ENCODE results near the gene SMYD3.
"Not testable (repeated sequence)": the region's sequence is repeated elsewhere in the genome, so short reads cannot be mapped to it uniquely, and the experiment has no call there.

SMYD3 gene

DNA sequence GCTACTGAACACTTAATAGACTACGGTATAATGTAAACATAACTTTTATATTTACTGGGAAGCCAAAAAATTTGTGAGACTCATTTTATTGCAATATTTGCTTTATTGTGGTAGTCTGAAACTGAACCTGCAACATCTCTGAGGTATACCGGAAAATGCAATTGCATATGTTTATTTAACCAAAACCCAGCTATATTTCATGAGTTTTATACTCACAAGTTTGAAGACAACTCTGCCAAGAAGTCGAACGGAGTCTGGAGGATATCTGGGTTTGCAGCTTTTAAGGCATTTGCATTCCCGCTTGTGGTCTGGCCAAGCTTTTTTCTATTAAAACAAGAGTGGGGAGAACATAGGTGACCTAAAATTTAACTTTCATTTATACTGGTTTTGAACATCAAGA, 171.9 kb downstream of the SMYD3 start:
- Histone ChIP-seq H3K27me3 (ENCODE audit: insufficient read depth, low read length, poor library complexity) (no peaks in the 10 kb centered on the region), H3K9ac (ENCODE audit: low read depth, low read length) (no peak overlapping the region), H3K27ac (ENCODE audit: low read length) (no peak overlapping the region), H3K4me3 (ENCODE audit: low read depth in 1 of 2, low read length in 2 of 2) (no peak overlapping the region), H4K20me1 (ENCODE audit: insufficient read depth, low read length) (no peaks in the 10 kb centered on the region), H3K9me3 (ENCODE audit: insufficient read depth, low read length, severe bottlenecking) (no peaks in the 10 kb centered on the region), H3K4me2 (ENCODE audit: insufficient read depth, low read length) (no peak overlapping the region), H3K79me2 (ENCODE audit: insufficient read depth, low read length) (no peaks in the 10 kb centered on the region), H2AFZ (ENCODE audit: low read depth, low read length) (no peak overlapping the region), H3K36me3 (ENCODE audit: insufficient read depth, low read length) (peaks cover 6% of the 10 kb centered on the region; the same call in 1 of the 2 replicates), H3K4me1 (ENCODE audit: insufficient read depth, low read length) (no peaks in the 10 kb centered on the region)
- TF ChIP-seq, protein P1, sequence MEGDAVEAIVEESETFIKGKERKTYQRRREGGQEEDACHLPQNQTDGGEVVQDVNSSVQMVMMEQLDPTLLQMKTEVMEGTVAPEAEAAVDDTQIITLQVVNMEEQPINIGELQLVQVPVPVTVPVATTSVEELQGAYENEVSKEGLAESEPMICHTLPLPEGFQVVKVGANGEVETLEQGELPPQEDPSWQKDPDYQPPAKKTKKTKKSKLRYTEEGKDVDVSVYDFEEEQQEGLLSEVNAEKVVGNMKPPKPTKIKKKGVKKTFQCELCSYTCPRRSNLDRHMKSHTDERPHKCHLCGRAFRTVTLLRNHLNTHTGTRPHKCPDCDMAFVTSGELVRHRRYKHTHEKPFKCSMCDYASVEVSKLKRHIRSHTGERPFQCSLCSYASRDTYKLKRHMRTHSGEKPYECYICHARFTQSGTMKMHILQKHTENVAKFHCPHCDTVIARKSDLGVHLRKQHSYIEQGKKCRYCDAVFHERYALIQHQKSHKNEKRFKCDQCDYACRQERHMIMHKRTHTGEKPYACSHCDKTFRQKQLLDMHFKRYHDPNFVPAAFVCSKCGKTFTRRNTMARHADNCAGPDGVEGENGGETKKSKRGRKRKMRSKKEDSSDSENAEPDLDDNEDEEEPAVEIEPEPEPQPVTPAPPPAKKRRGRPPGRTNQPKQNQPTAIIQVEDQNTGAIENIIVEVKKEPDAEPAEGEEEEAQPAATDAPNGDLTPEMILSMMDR (IDR thresholded peaks at IDR 0.05; ENCODE audit: borderline replicate concordance, extremely low read depth, low read length, poor library complexity, severe bottlenecking), result no peak
- no peak for TF ChIP-seq EZH2 (IDR thresholded peaks at IDR 0.05; ENCODE audit: borderline replicate concordance, low read depth, low read length, severe bottlenecking)
- DNase-seq (no peak), ATAC-seq (ENCODE audit: insufficient read depth, low read depth) (no peak)

DNA sequence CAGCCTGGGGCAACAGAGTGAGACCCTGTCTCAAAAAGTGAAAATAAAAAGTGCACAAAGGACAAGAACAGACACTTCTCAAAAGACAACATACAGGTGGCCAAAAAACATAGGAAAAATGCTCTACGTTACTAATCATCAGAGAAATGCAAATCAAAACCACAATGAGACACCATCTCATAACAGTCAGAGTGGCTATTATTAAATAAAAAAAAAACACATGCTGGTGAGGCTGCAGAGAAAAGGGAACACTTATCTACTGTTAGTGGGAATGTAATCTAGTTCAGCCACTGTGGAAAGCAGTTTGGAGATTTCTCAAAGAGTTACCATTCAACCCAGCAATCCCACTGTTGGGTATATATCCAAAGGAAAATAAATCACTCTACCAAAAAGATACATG, 173.2 kb downstream of the SMYD3 start:
- Histone ChIP-seq H4K20me1 (ENCODE audit: insufficient read depth, low read length) (no peaks in the 10 kb centered on the region), H3K27ac (ENCODE audit: low read length) (no peak overlapping the region), H3K4me1 (ENCODE audit: insufficient read depth, low read length) (no peaks in the 10 kb centered on the region), H3K4me2 (ENCODE audit: insufficient read depth, low read length) (no peak overlapping the region), H3K36me3 (ENCODE audit: insufficient read depth, low read length) (peaks cover 11% of the 10 kb centered on the region; the same call in 1 of the 2 replicates), H3K4me3 (ENCODE audit: low read depth in 1 of 2, low read length in 2 of 2) (no peak overlapping the region), H2AFZ (ENCODE audit: low read depth, low read length) (no peak overlapping the region), H3K79me2 (ENCODE audit: insufficient read depth, low read length) (no peaks in the 10 kb centered on the region), H3K9me3 (ENCODE audit: insufficient read depth, low read length, severe bottlenecking) (no peaks in the 10 kb centered on the region), H3K27me3 (ENCODE audit: insufficient read depth, low read length, poor library complexity) (no peaks in the 10 kb centered on the region), H3K9ac (ENCODE audit: low read depth, low read length) (no peak overlapping the region)
- TF ChIP-seq, protein P1 (IDR thresholded peaks at IDR 0.05; ENCODE audit: borderline replicate concordance, extremely low read depth, low read length, poor library complexity, severe bottlenecking), result no peak
- no peak for TF ChIP-seq EZH2 (IDR thresholded peaks at IDR 0.05; ENCODE audit: borderline replicate concordance, low read depth, low read length, severe bottlenecking)
- DNase-seq, result no peak
- ATAC-seq (ENCODE audit: insufficient read depth, low read depth), result no peak

DNA sequence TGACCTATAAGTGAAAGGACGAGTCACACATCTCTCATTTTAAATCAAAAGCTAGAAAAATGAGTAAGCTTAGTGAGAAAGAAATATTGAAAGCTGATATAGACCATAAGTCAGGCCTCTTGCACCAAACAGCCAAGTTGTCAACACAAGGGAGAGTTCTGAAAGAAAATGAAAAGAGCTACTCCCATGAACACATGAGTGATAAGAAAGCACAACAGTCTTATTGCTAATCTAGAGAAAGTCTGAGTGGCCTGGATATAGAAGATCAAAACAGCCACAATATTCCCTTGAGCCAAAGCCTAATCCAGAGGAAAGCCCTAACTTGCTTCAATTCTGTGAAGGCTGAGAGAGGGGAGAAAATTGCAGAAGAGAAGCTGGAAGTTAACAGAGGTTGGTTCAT, 175.0 kb downstream of the SMYD3 start:
- no peaks in the 10 kb centered on the region for H3K79me2 ChIP-seq (ENCODE audit: insufficient read depth, low read length)
- H3K27me3 ChIP-seq (ENCODE audit: insufficient read depth, low read length, poor library complexity), result no peaks in the 10 kb centered on the region
- H3K9me3 ChIP-seq (ENCODE audit: insufficient read depth, low read length, severe bottlenecking), result no peaks in the 10 kb centered on the region
- no peak overlapping the region for H3K9ac ChIP-seq (ENCODE audit: low read depth, low read length)
- no peaks in the 10 kb centered on the region for H4K20me1 ChIP-seq (ENCODE audit: insufficient read depth, low read length)
- no peak overlapping the region for H3K4me2 ChIP-seq (ENCODE audit: insufficient read depth, low read length)
- TF ChIP-seq EZH2 (IDR thresholded peaks at IDR 0.05; ENCODE audit: borderline replicate concordance, low read depth, low read length, severe bottlenecking), result no peak
- TF ChIP-seq, protein P1 (IDR thresholded peaks at IDR 0.05; ENCODE audit: borderline replicate concordance, extremely low read depth, low read length, poor library complexity, severe bottlenecking), result no peak
- DNase-seq (no peak), ATAC-seq (ENCODE audit: insufficient read depth, low read depth) (no peak)
- H3K4me3 ChIP-seq (ENCODE audit: low read depth in 1 of 2, low read length in 2 of 2), result no peak overlapping the region
- H3K27ac ChIP-seq (ENCODE audit: low read length), result no peak overlapping the region
- H3K36me3 ChIP-seq (ENCODE audit: insufficient read depth, low read length), result peaks cover 11% of the 10 kb centered on the region; the same call in 1 of the 2 replicates
- no peaks in the 10 kb centered on the region for H3K4me1 ChIP-seq (ENCODE audit: insufficient read depth, low read length)
- no peak overlapping the region for H2AFZ ChIP-seq (ENCODE audit: low read depth, low read length)

DNA sequence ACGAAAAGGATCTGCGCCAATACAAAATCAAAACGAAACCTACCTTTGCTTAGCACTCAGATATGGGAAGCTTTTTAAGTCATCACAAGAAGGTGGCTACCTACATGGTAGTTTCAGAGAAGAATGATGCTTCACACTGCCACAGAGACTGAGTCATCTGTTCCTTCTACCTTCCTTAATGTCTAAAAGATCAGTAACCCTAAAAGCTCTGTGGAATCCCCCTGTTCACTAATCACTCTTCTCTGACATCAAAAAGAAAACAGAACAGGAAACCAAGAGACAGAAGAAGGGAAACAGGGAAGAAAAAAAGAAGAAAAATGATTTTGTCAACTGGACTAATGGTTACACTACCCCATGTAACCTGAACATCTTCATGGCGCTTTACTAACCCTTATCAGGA, 177.2 kb downstream of the SMYD3 start:
- no peaks in the 10 kb centered on the region for H3K27me3 ChIP-seq (ENCODE audit: insufficient read depth, low read length, poor library complexity)
- no peaks in the 10 kb centered on the region for H3K9me3 ChIP-seq (ENCODE audit: insufficient read depth, low read length, severe bottlenecking)
- no peak overlapping the region for H3K4me2 ChIP-seq (ENCODE audit: insufficient read depth, low read length)
- no peaks in the 10 kb centered on the region for H3K79me2 ChIP-seq (ENCODE audit: insufficient read depth, low read length)
- peaks cover 11% of the 10 kb centered on the region; the same call in 1 of the 2 replicates for H3K36me3 ChIP-seq (ENCODE audit: insufficient read depth, low read length)
- no peak overlapping the region for H3K9ac ChIP-seq (ENCODE audit: low read depth, low read length)
- no peaks in the 10 kb centered on the region for H4K20me1 ChIP-seq (ENCODE audit: insufficient read depth, low read length)
- no peak for DNase-seq
- TF ChIP-seq, protein P1 (IDR thresholded peaks at IDR 0.05; ENCODE audit: borderline replicate concordance, extremely low read depth, low read length, poor library complexity, severe bottlenecking), result no peak
- no peak for TF ChIP-seq EZH2 (IDR thresholded peaks at IDR 0.05; ENCODE audit: borderline replicate concordance, low read depth, low read length, severe bottlenecking)
- no peak overlapping the region for H2AFZ ChIP-seq (ENCODE audit: low read depth, low read length)
- H3K4me1 ChIP-seq (ENCODE audit: insufficient read depth, low read length), result no peaks in the 10 kb centered on the region
- H3K4me3 ChIP-seq (ENCODE audit: low read depth in 1 of 2, low read length in 2 of 2), result no peak overlapping the region
- ATAC-seq (ENCODE audit: insufficient read depth, low read depth), result no peak
- no peak overlapping the region for H3K27ac ChIP-seq (ENCODE audit: low read length)

DNA sequence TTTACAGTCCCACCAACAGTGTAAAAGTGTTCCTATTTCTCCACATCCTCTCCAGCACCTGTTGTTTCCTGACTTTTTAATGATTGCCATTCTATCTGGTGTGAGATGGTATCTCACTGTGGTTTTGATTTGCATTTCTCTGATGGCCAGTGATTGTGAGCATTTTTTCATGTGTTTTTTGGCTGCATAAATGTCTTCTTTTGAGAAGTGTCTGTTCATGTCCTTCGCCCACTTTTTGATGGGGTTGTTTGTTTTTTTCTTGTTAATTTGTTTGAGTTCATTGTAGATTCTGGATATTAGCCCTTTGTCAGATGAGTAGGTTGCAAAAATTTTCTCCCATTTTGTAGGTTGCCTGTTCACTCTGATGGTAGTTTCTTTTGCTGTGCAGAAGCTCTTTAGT, 177.8 kb downstream of the SMYD3 start:
- H3K4me1 ChIP-seq (ENCODE audit: insufficient read depth, low read length); ATAC-seq (ENCODE audit: insufficient read depth, low read depth); H3K27me3 ChIP-seq (ENCODE audit: insufficient read depth, low read length, poor library complexity); H3K79me2 ChIP-seq (ENCODE audit: insufficient read depth, low read length); H2AFZ ChIP-seq (ENCODE audit: low read depth, low read length); DNase-seq; H3K27ac ChIP-seq (ENCODE audit: low read length); H3K9ac ChIP-seq (ENCODE audit: low read depth, low read length); H3K4me3 ChIP-seq (ENCODE audit: low read depth in 1 of 2, low read length in 2 of 2); H4K20me1 ChIP-seq (ENCODE audit: insufficient read depth, low read length); H3K4me2 ChIP-seq (ENCODE audit: insufficient read depth, low read length); H3K9me3 ChIP-seq (ENCODE audit: insufficient read depth, low read length, severe bottlenecking): not testable (repeated sequence)
- H3K36me3 ChIP-seq (ENCODE audit: insufficient read depth, low read length), result peaks cover 11% of the 10 kb centered on the region; the same call in 1 of the 2 replicates

All from DND-41 (cell line).